Vagina (tissue), 2 donors: ENCODE results near the gene SPANXN1. TPM values are rescaled to one million over a fixed set of nuclear protein-coding genes. Genes with fewer than 3 reads are reported as not detected.
"Not testable (repeated sequence)": the region's sequence is repeated elsewhere in the genome, so short reads cannot be mapped to it uniquely, and the experiment has no call there.

Experiments used
- DNase-seq, 2 donors: peaks; one replicate each; pipeline ENCODE4 v3.0.0-alpha.2; 2017; ENCODE audit errors: extremely low spot score in 2 of 2
- H3K27ac ChIP-seq: fragments of 200-600 bp; sonication (generic); one replicate; pipeline ENCODE4 v1.5.1; 2019
- H3K27me3 ChIP-seq: fragments of 200-600 bp; sonication (generic); one replicate; pipeline ENCODE4 v1.5.1; 2019
- H3K36me3 ChIP-seq, 2 donors: fragments of 200-600 bp; sonication (generic); one replicate each; pipeline ENCODE4 v1.5.1; 2017 to 2019
- H3K4me1 ChIP-seq: fragments of 200-600 bp; sonication (generic); one replicate; pipeline ENCODE4 v1.5.1; 2019
- H3K4me3 ChIP-seq, 2 donors: fragments of 200-600 bp; sonication (generic); 1 replicate in 1 of 2; 2 replicates in 1 of 2; pipeline ENCODE4 v1.5.1; 2016 to 2019
- H3K9me3 ChIP-seq: fragments of 200-600 bp; sonication (generic); one replicate; pipeline ENCODE4 v1.5.1; 2019
- CTCF ChIP-seq, 3 experiments: fragments of 450-650 bp in 2 of 3; fragments of 200-600 bp in 1 of 3; sonication (generic) in 1 of 3; IDR thresholded peaks; one replicate each; pipeline ENCODE4 v1.5.1; 2017 to 2019; ENCODE audit warnings: antibody characterized with exemption in 3 of 3, mild to moderate bottlenecking in 2 of 3, moderate library complexity in 2 of 3
- POLR2A ChIP-seq, 2 donors: fragments of 450-650 bp; IDR thresholded peaks; one replicate each; pipeline ENCODE4 v1.6.1; 2017; ENCODE audit warnings: antibody characterized with exemption in 2 of 2, mild to moderate bottlenecking in 2 of 2, moderate library complexity in 2 of 2
- POLR2AphosphoS5 ChIP-seq, 2 donors: sonication (generic); formaldehyde crosslinking; IDR thresholded peaks; one replicate each; pipeline ENCODE4 v1.9.0; 2017; ENCODE audit warnings: antibody characterized with exemption in 2 of 2, mild to moderate bottlenecking in 2 of 2, low read depth in 1 of 2; ENCODE audit not compliant: insufficient read depth in 1 of 2
- intact Hi-C: fragments of 100-400 bp; cut with DNase I; formaldehyde crosslinking; loops from one replicate; pipeline ENCODE4 v1.15.1; 2023
- total RNA-seq: library from RNA; depleted of rRNA; stranded (reverse); fragments of >200 nt; gene quantifications from one replicate; pipeline ENCODE4 v1.2.3, GENCODE V29; 2016

Gene SPANXN1, protein sequence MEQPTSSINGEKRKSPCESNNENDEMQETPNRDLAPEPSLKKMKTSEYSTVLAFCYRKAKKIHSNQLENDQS
- total RNA-seq = not detected

GRCh38 chrX:145247203-145247602 lies at the start of gene SPANXN1:
Gene SPANXN1, plus strand, starts transcription at chrX:145247503. Its CDS starts 84 bp downstream, at chrX:145247587.
- H3K36me3 ChIP-seq, intact Hi-C loops, H3K4me3 ChIP-seq: not testable (repeated sequence)

DNA sequence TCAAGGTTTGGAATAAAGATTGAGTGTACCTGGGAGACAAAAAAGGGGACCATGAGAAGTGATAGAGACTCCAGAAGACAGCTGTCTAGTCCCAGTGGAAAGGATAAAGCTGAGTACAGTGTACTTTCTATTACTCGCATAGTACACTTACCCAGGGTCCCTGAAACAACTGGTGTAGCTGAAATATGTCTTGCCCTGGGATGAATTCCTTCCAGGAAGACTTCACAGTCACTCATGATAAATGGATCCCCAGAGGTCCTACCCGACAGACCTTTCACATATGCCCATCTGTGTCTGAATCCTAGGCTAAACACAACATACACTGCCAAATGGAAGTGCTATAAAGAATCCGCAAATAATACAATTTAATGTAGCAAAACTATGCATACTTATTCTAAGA lies 48.2 kb upstream of the SPANXN1 start:
- no peaks in the 10 kb centered on the region for H3K27me3 ChIP-seq
- no peaks in the 10 kb centered on the region for H3K4me1 ChIP-seq
- H3K4me3 ChIP-seq = no peak overlapping the region
- intact Hi-C loops = no loop called here
- H3K27ac ChIP-seq = no peak overlapping the region
- TF ChIP-seq POLR2AphosphoS5 (IDR thresholded peaks at IDR 0.05; ENCODE audit: insufficient read depth in 1 of 2, low read depth in 1 of 2) = no peak
- TF ChIP-seq POLR2A (IDR thresholded peaks at IDR 0.05) = no peak
- no peak for TF ChIP-seq CTCF (IDR thresholded peaks at IDR 0.05)
- H3K36me3 ChIP-seq = no peaks in the 10 kb centered on the region
- no peak for DNase-seq
- no peaks in the 10 kb centered on the region for H3K9me3 ChIP-seq

More at GRCh38 chrX:145247203-145247602, at the start of gene SPANXN1:
- not testable (repeated sequence) for H3K27ac ChIP-seq, DNase-seq, H3K9me3 ChIP-seq, H3K4me1 ChIP-seq, H3K27me3 ChIP-seq

GRCh38 chrX:145213504-145213903 lies 33.8 kb upstream of the SPANXN1 start:
- no peak for DNase-seq
- no peaks in the 10 kb centered on the region for H3K4me1 ChIP-seq

DNA sequence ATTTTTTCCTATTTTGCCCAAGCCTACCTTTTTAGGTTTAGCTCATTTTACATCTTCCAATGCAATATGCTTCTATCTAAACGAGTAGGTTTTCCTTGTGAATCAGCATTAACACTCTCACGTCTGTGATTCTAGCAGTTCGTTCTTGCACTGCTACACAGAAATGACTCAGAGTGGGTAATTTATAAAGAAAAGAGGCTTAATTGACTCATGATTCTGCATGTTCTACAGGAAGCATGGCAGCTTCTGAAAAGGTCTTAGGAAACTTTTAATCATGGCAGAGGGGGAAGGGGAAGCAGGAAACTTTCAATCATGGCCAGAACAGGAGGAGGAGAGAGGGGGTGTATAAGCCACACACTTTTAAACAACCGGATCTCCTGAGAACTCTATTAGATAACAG lies 44.9 kb downstream of the SPANXN1 start:
- intact Hi-C loops = no loop called here
- H3K36me3 ChIP-seq = no peaks in the 10 kb centered on the region
- TF ChIP-seq POLR2AphosphoS5 (IDR thresholded peaks at IDR 0.05; ENCODE audit: insufficient read depth in 1 of 2, low read depth in 1 of 2) (no peak), POLR2A (IDR thresholded peaks at IDR 0.05) (no peak), CTCF (IDR thresholded peaks at IDR 0.05) (no peak)
- H3K27ac ChIP-seq = no peak overlapping the region
- DNase-seq = no peak
- H3K27me3 ChIP-seq = no peaks in the 10 kb centered on the region
- no peaks in the 10 kb centered on the region for H3K9me3 ChIP-seq
- no peaks in the 10 kb centered on the region for H3K4me1 ChIP-seq
- no peak overlapping the region for H3K4me3 ChIP-seq

More at GRCh38 chrX:145213504-145213903, 33.8 kb upstream of the SPANXN1 start:
- Histone ChIP-seq H3K27ac (no peak overlapping the region), H3K27me3 (no peaks in the 10 kb centered on the region), H3K9me3 (no peaks in the 10 kb centered on the region), H3K36me3 (no peaks in the 10 kb centered on the region), H3K4me3 (no peak overlapping the region)
- TF ChIP-seq POLR2A (IDR thresholded peaks at IDR 0.05) = no peak
- no peak for TF ChIP-seq CTCF (IDR thresholded peaks at IDR 0.05)
- TF ChIP-seq POLR2AphosphoS5 (IDR thresholded peaks at IDR 0.05; ENCODE audit: insufficient read depth in 1 of 2, low read depth in 1 of 2) = no peak
- intact Hi-C loops = no loop called here
